Measurements from ENCODE around the gene SYPL1. TPM values are rescaled to one million over a fixed set of nuclear protein-coding genes. Genes with fewer than 3 reads are reported as not detected.

The SYPL1 gene
- total RNA-seq, 1 experiment from 2014 or later, result 98.3 TPM

DNA sequence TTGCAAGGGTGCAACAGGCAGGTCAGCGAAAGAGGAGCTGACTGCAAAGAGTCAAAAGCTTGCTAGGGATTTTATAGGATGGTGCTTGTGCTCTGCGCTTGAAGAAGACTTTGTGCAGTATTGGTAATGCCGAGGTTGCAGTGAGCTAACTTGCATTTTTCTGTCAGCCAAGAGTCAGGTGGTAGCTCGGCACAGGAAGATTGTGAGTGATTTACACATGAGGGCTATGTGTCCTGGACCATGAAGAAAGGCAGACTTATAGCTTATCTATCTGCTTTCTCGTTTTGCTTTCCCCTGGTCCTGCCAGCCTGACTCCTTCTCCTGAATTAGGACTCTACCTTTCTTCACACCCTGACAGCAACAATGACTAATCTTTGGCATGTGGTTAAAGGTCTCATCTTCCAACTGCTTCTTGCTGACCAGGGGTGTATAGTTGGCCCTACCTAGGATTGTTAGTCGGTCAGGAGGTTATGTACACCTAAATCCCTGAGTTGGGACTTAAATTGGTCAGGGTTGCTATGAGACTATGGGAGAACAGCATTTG is 4.1 kb upstream of the SYPL1 start:
- ChIA-PET CTCF (no interaction called here), POLR2A (no interaction called here)
- DNase-seq (ENCODE audit: low read depth, low spot score) (no peak), ATAC-seq (no peak)
- intact Hi-C loops (cut with micrococcal nuclease; ENCODE audit: unreplicated experiment) (no loop called here), in situ Hi-C loops (cut with HindIII; ENCODE audit: low pct_unique_long_range_greater_than_20kb, low sequenced_read_pairs) (no loop called here)
- no TSS peak for BruUV-seq (replicated peaks)
- no peak for TF ChIP-seq POLR2AphosphoS5 (IDR thresholded peaks at IDR 0.05; ENCODE audit: low read depth, low read length)
- TF ChIP-seq SIN3A (IDR thresholded peaks at IDR 0.05; ENCODE audit: borderline replicate concordance, insufficient read depth, low read depth, low read length), result no peak
- TF ChIP-seq REST (IDR thresholded peaks at IDR 0.05; ENCODE audit: insufficient read depth in 1 of 2, low read depth in 2 of 2, low read length in 1 of 2), result no peak
- TF ChIP-seq, protein P1, sequence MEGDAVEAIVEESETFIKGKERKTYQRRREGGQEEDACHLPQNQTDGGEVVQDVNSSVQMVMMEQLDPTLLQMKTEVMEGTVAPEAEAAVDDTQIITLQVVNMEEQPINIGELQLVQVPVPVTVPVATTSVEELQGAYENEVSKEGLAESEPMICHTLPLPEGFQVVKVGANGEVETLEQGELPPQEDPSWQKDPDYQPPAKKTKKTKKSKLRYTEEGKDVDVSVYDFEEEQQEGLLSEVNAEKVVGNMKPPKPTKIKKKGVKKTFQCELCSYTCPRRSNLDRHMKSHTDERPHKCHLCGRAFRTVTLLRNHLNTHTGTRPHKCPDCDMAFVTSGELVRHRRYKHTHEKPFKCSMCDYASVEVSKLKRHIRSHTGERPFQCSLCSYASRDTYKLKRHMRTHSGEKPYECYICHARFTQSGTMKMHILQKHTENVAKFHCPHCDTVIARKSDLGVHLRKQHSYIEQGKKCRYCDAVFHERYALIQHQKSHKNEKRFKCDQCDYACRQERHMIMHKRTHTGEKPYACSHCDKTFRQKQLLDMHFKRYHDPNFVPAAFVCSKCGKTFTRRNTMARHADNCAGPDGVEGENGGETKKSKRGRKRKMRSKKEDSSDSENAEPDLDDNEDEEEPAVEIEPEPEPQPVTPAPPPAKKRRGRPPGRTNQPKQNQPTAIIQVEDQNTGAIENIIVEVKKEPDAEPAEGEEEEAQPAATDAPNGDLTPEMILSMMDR (IDR thresholded peaks at IDR 0.05), result no peak
- TF ChIP-seq TCF7L2 (IDR thresholded peaks at IDR 0.05; ENCODE audit: low read depth, low read length), result no peak
- no peaks in the 10 kb centered on the region for H3K36me3 ChIP-seq (ENCODE audit: control insufficient read depth, insufficient read depth, low read length)
- no peaks in the 10 kb centered on the region for H3K27me3 ChIP-seq (ENCODE audit: control insufficient read depth, insufficient read depth, low read length)
- H3K27ac ChIP-seq (ENCODE audit: low read length), result no peak overlapping the region
- peaks cover 5% of the 10 kb centered on the region; the same call in 1 of the 2 replicates for H3K4me1 ChIP-seq (ENCODE audit: control insufficient read depth, insufficient read depth, low read length)
- H3K4me3 ChIP-seq (ENCODE audit: low read depth in 2 of 2, low read length in 2 of 2), result no peak overlapping the region
- H3K9me3 ChIP-seq (ENCODE audit: control insufficient read depth, insufficient read depth, low read depth, low read length), result no peaks in the 10 kb centered on the region

GRCh38 chr7:106114716-106115383 is 2.7 kb upstream of the SYPL1 start:
- peak overlapping the region; percentile 32; the same call in 1 of the 2 replicates for H3K27ac ChIP-seq (ENCODE audit: low read length)
- H3K27me3 ChIP-seq (ENCODE audit: control insufficient read depth, insufficient read depth, low read length), result no peaks in the 10 kb centered on the region
- no peak for DNase-seq (ENCODE audit: low read depth, low spot score)
- intact Hi-C loops (cut with micrococcal nuclease; ENCODE audit: unreplicated experiment), result no loop called here
- H3K4me1 ChIP-seq (ENCODE audit: control insufficient read depth, insufficient read depth, low read length), result peaks cover 11% of the 10 kb centered on the region
- no TSS peak for BruUV-seq (replicated peaks)
- ChIA-PET POLR2A (no interaction called here), CTCF (no interaction called here)
- H3K4me3 ChIP-seq (ENCODE audit: low read depth in 2 of 2, low read length in 2 of 2), result no peak overlapping the region
- in situ Hi-C loops (cut with HindIII; ENCODE audit: low pct_unique_long_range_greater_than_20kb, low sequenced_read_pairs), result no loop called here
- ATAC-seq, result no peak
- no peaks in the 10 kb centered on the region for H3K9me3 ChIP-seq (ENCODE audit: control insufficient read depth, insufficient read depth, low read depth, low read length)
- H3K36me3 ChIP-seq (ENCODE audit: control insufficient read depth, insufficient read depth, low read length), result no peaks in the 10 kb centered on the region
- TF ChIP-seq TCF7L2 (IDR thresholded peaks at IDR 0.05; ENCODE audit: low read depth, low read length), result no peak
- TF ChIP-seq REST (IDR thresholded peaks at IDR 0.05; ENCODE audit: insufficient read depth in 1 of 2, low read depth in 2 of 2, low read length in 1 of 2), result no peak
- TF ChIP-seq, protein P1 (IDR thresholded peaks at IDR 0.05), result no peak
- TF ChIP-seq SIN3A (IDR thresholded peaks at IDR 0.05; ENCODE audit: borderline replicate concordance, insufficient read depth, low read depth, low read length), result no peak
- no peak for TF ChIP-seq POLR2AphosphoS5 (IDR thresholded peaks at IDR 0.05; ENCODE audit: low read depth, low read length)

Data from Panc1 (cell line).